GM12878 (cell line): ENCODE results near the gene CCDC117. TPM values are rescaled to one million over a fixed set of nuclear protein-coding genes. Genes with fewer than 3 reads are reported as not detected.

Experiments
- ATAC-seq: fragments of 200-7000 bp; cut with Tn5 transposase; 3 replicates; pipeline ENCODE4 v1.9.1; 2020; ENCODE audit warnings: mild to moderate bottlenecking, moderate library complexity
- BruUV-seq: library from RNA; stranded (reverse); fragments of 400-500 nt; replicated peaks from 2 replicates; lab custom pipeline; 2021; lab: Mats Ljungman, UMichigan
- CTCF ChIA-PET: fragments of 300-600 bp; sonication (Branson Sonifier 250); formaldehyde crosslinking; extraction: SDS; loops from one replicate; lab custom pipeline; 2021; ENCODE audit warnings: inconsistent platforms; lab: Yijun Ruan, JAX
- POLR2A ChIA-PET: fragments of 350-600 bp; formaldehyde crosslinking; extraction: SDS; loops from one replicate; lab custom pipeline; 2021; ENCODE audit warnings: inconsistent platforms; lab: Charles Lee
- RAD21 ChIA-PET: fragments of 300-600 bp; sonication (Branson Sonifier 250); formaldehyde crosslinking; loops from one replicate; lab custom pipeline; 2023; ENCODE audit warnings: antibody characterized with exemption; ENCODE audit not compliant: unreplicated experiment; lab: Charles Lee
- SMC1A ChIA-PET: fragments of 300-600 bp; sonication (Branson Sonifier 250); formaldehyde crosslinking; loops from one replicate; lab custom pipeline; 2023; ENCODE audit not compliant: unreplicated experiment, uncharacterized antibody; lab: Charles Lee
- DNase-seq: peaks from one replicate; pipeline ENCODE4 v3.0.0-alpha.2; 2011; ENCODE audit warnings: low read depth, low spot score
- FAIRE-seq: peaks from 3 replicates; lab custom pipeline; 2011; peaks lifted over from hg19 to GRCh38; lab: Jason Lieb, UNC
- H2AFZ ChIP-seq: 2 replicates; pipeline ENCODE4 v1.6.0; 2011; ENCODE audit warnings: low read depth, low read length, control low read depth; ENCODE audit not compliant: control insufficient read depth
- H3K27ac ChIP-seq: 2 replicates; pipeline ENCODE4 v1.5.1; 2011; ENCODE audit warnings: control low read depth; ENCODE audit not compliant: control insufficient read depth, insufficient read depth
- H3K27me3 ChIP-seq, 2 experiments: replicated peaks in 1 of 2; 2 replicates each; pipeline versions ENCODE4 v1.6.0 to v1.6.1; 2011; ENCODE audit warnings: low read length in 1 of 2; ENCODE audit not compliant: control insufficient read depth in 2 of 2, insufficient read depth in 2 of 2
- H3K36me3 ChIP-seq, 2 experiments: 2 replicates each; pipeline ENCODE4 v1.5.1; 2011; ENCODE audit warnings: low read length in 1 of 2; ENCODE audit not compliant: control insufficient read depth in 2 of 2, insufficient read depth in 2 of 2
- H3K4me1 ChIP-seq: 2 replicates; pipeline ENCODE4 v1.6.1; 2011; ENCODE audit warnings: mild to moderate bottlenecking, low read length, moderate library complexity, mixed read lengths; ENCODE audit not compliant: control insufficient read depth, insufficient read depth
- H3K4me2 ChIP-seq: 2 replicates; pipeline ENCODE4 v1.6.0; 2011; ENCODE audit warnings: control low read depth; ENCODE audit not compliant: control insufficient read depth, insufficient read depth
- H3K4me3 ChIP-seq: fragments of 200-600 bp; sonication (generic); 2 replicates; pipeline ENCODE4 v1.5.1; 2016
- H3K79me2 ChIP-seq: 2 replicates; pipeline ENCODE4 v1.6.0; 2011; ENCODE audit warnings: low read length; ENCODE audit not compliant: control insufficient read depth, insufficient read depth
- H3K9ac ChIP-seq: 2 replicates; pipeline ENCODE4 v1.8.0; 2011; ENCODE audit warnings: low read length, control low read depth, mixed read lengths; ENCODE audit not compliant: control insufficient read depth, insufficient read depth
- H3K9me3 ChIP-seq: replicated peaks from 3 replicates; pipeline ENCODE4 v1.5.1; 2011; ENCODE audit warnings: mild to moderate bottlenecking, low read length; ENCODE audit not compliant: control insufficient read depth, insufficient read depth
- H4K20me1 ChIP-seq: 2 replicates; pipeline ENCODE4 v1.6.0; 2011; ENCODE audit not compliant: control insufficient read depth, insufficient read depth
- BHLHE40 ChIP-seq, 2 experiments: fragments of 450-650 bp in 1 of 2; IDR thresholded peaks; 2 replicates each; pipeline ENCODE4 v1.6.1; 2011 to 2017; ENCODE audit warnings: low read depth in 2 of 2, borderline replicate concordance in 1 of 2, improper control_type of control experiment in 1 of 2, low read length in 1 of 2, mild to moderate bottlenecking in 1 of 2
- CHD1 ChIP-seq: IDR thresholded peaks from 2 replicates; pipeline ENCODE4 v1.6.1; 2012; ENCODE audit warnings: low read depth, low read length, improper control_type of control experiment
- DPF2 ChIP-seq: fragments of 450-650 bp; IDR thresholded peaks from 2 replicates; pipeline ENCODE4 v1.6.1; 2017; ENCODE audit warnings: mild to moderate bottlenecking
- ETV6 ChIP-seq, 2 experiments: fragments of 450-650 bp in 1 of 2; IDR thresholded peaks in 1 of 2; conservative IDR thresholded peaks in 1 of 2; 2 replicates each; pipeline ENCODE4 v1.6.1; 2014; ENCODE audit warnings: antibody characterized with exemption in 1 of 2, borderline replicate concordance in 1 of 2, low read depth in 1 of 2, mild to moderate bottlenecking in 1 of 2, moderate library complexity in 1 of 2
- HCFC1 ChIP-seq: fragments of 150-350 bp; IDR thresholded peaks from 2 replicates; pipeline ENCODE4 v1.6.1; 2014; ENCODE audit warnings: low read length
- IKZF2 ChIP-seq, 2 experiments: fragments of 450-650 bp; IDR thresholded peaks; 2 replicates each; pipeline ENCODE4 v1.6.1; 2017; ENCODE audit warnings: mild to moderate bottlenecking in 2 of 2, moderate library complexity in 2 of 2
- NFYA ChIP-seq: IDR thresholded peaks from 2 replicates; pipeline ENCODE4 v1.6.1; 2011; ENCODE audit warnings: low read depth, mild to moderate bottlenecking, low read length, improper control_type of control experiment, borderline replicate concordance
- NFYB ChIP-seq: IDR thresholded peaks from 2 replicates; pipeline ENCODE4 v1.6.1; 2011; ENCODE audit warnings: low read depth, mild to moderate bottlenecking, low read length, improper control_type of control experiment, moderate library complexity; ENCODE audit not compliant: insufficient read depth
- TCF12 ChIP-seq: IDR thresholded peaks from 2 replicates; pipeline ENCODE4 v1.6.1; 2011; ENCODE audit warnings: low read depth, mild to moderate bottlenecking, low read length
- YBX1 ChIP-seq: fragments of 450-650 bp; IDR thresholded peaks from 2 replicates; pipeline ENCODE4 v1.6.1; 2016; ENCODE audit warnings: antibody characterized with exemption
- ZNF207 ChIP-seq: fragments of 450-650 bp; IDR thresholded peaks from 2 replicates; pipeline ENCODE4 v1.6.1; 2014; ENCODE audit warnings: antibody characterized with exemption, mild to moderate bottlenecking, borderline replicate concordance
- WGBS: methylation state at CpG from one replicate; pipeline ENCODE4 v1.1.6; 2016; ENCODE audit warnings: low lambda C conversion rate; ENCODE audit not compliant: insufficient replicate concordance, insufficient coverage; ENCODE audit errors: missing lambda C conversion rate; 5-methylcytosine and 5-hydroxymethylcytosine counted together
- in situ Hi-C: fragments of 300-500 bp; cut with MboI; formaldehyde crosslinking; loops from 9 replicates; pipeline ENCODE4 v1.14.3; 2018; ENCODE audit warnings: mixed read lengths
- intact Hi-C: fragments of 100-400 bp; cut with micrococcal nuclease; formaldehyde crosslinking; loops from one replicate; pipeline ENCODE4 v1.14.2; 2022; ENCODE audit not compliant: unreplicated experiment
- polyA plus RNA-seq, 11 experiments: library from polyadenylated mRNA; depleted of rRNA in 4 of 11; unstranded in 6 of 11; stranded (reverse) in 5 of 11; fragments of >200 nt; fragmentation: Nextera tagmentation in 4 of 11; fragmentation: Illumina TruSeq in 1 of 11; extraction: Ambion mirVana in 4 of 11; extraction: Trizol in 1 of 11; gene quantifications; 1 replicate in 1 of 11; 2 replicates in 10 of 11; pipeline versions ENCODE4 v1.2.1 to v1.2.3, GENCODE V29; 2011 to 2016; ENCODE audit warnings: inconsistent platforms in 2 of 11, missing spikeins in 2 of 11, low read depth in 1 of 11
- total RNA-seq, 4 experiments: library from RNA; depleted of rRNA in 3 of 4; stranded (reverse); fragments of >200 nt in 3 of 4; fragmentation: Illumina TruSeq in 1 of 4; extraction: Trizol in 1 of 4; gene quantifications; 2 replicates each; pipeline versions ENCODE4 v1.2.1 to v1.2.3, GENCODE V29; 2013 to 2021
- TF ChIP-seq, protein P1 (sequence below): fragments of 450-650 bp; formaldehyde crosslinking; IDR thresholded peaks from 2 replicates; pipeline ENCODE4 v1.4.0; 2020; ENCODE audit warnings: mild to moderate bottlenecking, moderate library complexity

Gene CCDC117
- total and polyA plus RNA-seq, 10 of the 15 experiments (the other 5 are each of a cell fraction or from before 2014, with no cell fraction given): 6.3 to 32.2 (median 20.6) TPM

DNA sequence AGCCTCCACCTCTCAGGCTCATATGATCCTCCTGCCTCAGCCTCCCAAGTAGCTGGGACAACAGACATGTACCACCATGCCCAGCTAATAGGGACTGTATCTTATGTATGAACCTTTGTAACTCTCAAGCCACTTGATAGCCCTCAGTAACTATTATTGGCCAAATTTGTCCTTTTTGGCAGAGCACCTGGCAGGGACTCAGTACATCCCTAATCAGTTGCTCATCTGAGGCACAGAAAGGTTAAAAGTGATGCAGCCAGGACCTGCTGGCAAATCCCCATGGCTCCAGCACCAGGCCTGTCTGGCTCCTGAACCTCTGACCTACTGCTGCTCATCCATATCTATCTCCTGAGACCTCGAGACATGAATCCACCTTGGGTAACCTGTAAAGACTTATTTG, 49.0 kb downstream of the CCDC117 start (continued):
- TF ChIP-seq CHD1 (no peak), ETV6 (conservative IDR thresholded peaks at IDR 0.05 in 1 of 2, IDR thresholded peaks at IDR 0.05 in 1 of 2; ENCODE audit: borderline replicate concordance in 1 of 2, low read depth in 1 of 2) (no peak), NFYA (no peak)
- TF ChIP-seq, protein P1, sequence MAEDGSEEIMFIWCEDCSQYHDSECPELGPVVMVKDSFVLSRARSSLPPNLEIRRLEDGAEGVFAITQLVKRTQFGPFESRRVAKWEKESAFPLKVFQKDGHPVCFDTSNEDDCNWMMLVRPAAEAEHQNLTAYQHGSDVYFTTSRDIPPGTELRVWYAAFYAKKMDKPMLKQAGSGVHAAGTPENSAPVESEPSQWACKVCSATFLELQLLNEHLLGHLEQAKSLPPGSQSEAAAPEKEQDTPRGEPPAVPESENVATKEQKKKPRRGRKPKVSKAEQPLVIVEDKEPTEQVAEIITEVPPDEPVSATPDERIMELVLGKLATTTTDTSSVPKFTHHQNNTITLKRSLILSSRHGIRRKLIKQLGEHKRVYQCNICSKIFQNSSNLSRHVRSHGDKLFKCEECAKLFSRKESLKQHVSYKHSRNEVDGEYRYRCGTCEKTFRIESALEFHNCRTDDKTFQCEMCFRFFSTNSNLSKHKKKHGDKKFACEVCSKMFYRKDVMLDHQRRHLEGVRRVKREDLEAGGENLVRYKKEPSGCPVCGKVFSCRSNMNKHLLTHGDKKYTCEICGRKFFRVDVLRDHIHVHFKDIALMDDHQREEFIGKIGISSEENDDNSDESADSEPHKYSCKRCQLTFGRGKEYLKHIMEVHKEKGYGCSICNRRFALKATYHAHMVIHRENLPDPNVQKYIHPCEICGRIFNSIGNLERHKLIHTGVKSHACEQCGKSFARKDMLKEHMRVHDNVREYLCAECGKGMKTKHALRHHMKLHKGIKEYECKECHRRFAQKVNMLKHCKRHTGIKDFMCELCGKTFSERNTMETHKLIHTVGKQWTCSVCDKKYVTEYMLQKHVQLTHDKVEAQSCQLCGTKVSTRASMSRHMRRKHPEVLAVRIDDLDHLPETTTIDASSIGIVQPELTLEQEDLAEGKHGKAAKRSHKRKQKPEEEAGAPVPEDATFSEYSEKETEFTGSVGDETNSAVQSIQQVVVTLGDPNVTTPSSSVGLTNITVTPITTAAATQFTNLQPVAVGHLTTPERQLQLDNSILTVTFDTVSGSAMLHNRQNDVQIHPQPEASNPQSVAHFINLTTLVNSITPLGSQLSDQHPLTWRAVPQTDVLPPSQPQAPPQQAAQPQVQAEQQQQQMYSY (CRISPR knock-in tag): no peak

DNA sequence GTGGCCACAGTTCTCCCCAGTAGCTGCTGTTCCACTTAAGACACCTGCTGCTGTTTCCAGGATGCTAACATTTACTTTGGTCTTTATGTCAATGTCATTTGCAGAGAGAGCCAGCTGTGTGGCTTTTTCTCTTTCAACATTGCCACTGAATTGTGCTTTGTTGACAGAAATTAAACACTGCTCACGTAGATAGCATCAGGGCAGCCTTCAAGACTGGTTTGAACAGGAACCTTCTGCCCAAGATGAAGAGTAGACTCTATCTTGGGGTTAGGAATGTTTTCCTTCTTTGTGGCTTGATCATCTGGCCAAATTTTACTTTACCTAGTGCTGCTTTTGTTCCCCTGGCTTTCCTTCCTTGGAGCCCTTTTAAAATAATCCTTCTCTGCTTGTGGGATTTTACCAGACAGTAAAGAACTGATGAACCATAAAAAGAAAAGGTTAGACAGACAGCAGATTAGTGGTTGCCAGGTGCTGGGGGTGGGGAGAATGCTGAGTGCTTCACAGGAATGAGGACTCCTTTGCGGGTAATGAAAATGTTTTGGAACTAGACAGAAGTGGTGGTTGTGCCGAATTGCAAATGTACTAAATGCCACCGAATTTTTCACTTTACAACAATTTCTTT, 50.5 kb downstream of the CCDC117 start:
- FAIRE-seq (no peak), DNase-seq (no peak), ATAC-seq (peak; percentile 22)
- ChIA-PET RAD21 (interaction anchor here (0.9 to 2.2 kb wide), 4 partner anchors 23 to 222 kb away, joined by 3 to 6 read pairs (median 3); partner anchors contain the start of gene XBP1), CTCF (interaction anchor here (0.7 to 2.0 kb wide), 6 partner anchors 10 to 72 kb away, joined by 3 to 7 read pairs (median 4); no protein-coding TSS in a partner anchor), POLR2A (interaction anchor here (0.6 to 1.4 kb wide), 2 partner anchors 14 to 25 kb away, joined by 4 read pairs; no protein-coding TSS in a partner anchor), SMC1A (interaction anchor here (1.3 to 6.8 kb wide), 2 partner anchors 11 to 23 kb away, joined by 4 to 130 read pairs; partner anchors contain the start of gene XBP1)
- Histone ChIP-seq H3K4me1 (peaks cover 35% of the 10 kb centered on the region), H3K4me3 (no peak overlapping the region), H2AFZ (no peak overlapping the region), H3K9ac (no peak overlapping the region; the same call in 1 of the 2 replicates), H3K79me2 (no peaks in the 10 kb centered on the region), H4K20me1 (no peaks in the 10 kb centered on the region), H3K27me3 (no peaks in the 10 kb centered on the region), H3K9me3 (no peaks in the 10 kb centered on the region), H3K27ac (peak overlapping the region; percentile 54; the same call in 1 of the 2 replicates), H3K4me2 (no peak overlapping the region), H3K36me3 (peaks cover 0 to 2% of the 10 kb centered on the region in 2 experiments; a peak in 1 of 4 replicates)
- BruUV-seq: no TSS peak
- intact Hi-C loops (loop anchor here (10.0 kb wide), 3 partner anchors 48 to 808 kb away; partner anchors contain the start of genes CCDC117 and TTC28), in situ Hi-C loops (loop anchor here (10.0 kb wide), 1 partner anchor 798 kb away; no protein-coding TSS in a partner anchor)
- 34% methylated on average over 4 of the region's 4 CpGs for WGBS
- TF ChIP-seq ZNF207 (no peak), YBX1 (no peak), TCF12 (0 out of 2 replicates have a peak, but pooled peaks have one; percentile 47), DPF2 (no peak), HCFC1 (no peak), BHLHE40 (IDR thresholded peaks at IDR 0.05; ENCODE audit: borderline replicate concordance in 1 of 2, low read depth in 2 of 2, low read length in 1 of 2) (no peak), IKZF2 (IDR thresholded peaks at IDR 0.05) (0 out of 4 replicates have a peak, but pooled peaks of 1 of the 2 experiments have one; percentile 12), NFYB (no peak)
- TF ChIP-seq, protein P1 (CRISPR knock-in tag): no peak
